ENCODE results near the gene FZR1. TPM values are rescaled to one million over a fixed set of nuclear protein-coding genes. Genes with fewer than 3 reads are reported as not detected.
"Not testable (repeated sequence)": the region's sequence is repeated elsewhere in the genome, so short reads cannot be mapped to it uniquely, and the experiment has no call there.

The FZR1 gene
- total RNA-seq, 6 donors from 2014 or later = 19.9 to 110 (median 37.5) TPM

DNA sequence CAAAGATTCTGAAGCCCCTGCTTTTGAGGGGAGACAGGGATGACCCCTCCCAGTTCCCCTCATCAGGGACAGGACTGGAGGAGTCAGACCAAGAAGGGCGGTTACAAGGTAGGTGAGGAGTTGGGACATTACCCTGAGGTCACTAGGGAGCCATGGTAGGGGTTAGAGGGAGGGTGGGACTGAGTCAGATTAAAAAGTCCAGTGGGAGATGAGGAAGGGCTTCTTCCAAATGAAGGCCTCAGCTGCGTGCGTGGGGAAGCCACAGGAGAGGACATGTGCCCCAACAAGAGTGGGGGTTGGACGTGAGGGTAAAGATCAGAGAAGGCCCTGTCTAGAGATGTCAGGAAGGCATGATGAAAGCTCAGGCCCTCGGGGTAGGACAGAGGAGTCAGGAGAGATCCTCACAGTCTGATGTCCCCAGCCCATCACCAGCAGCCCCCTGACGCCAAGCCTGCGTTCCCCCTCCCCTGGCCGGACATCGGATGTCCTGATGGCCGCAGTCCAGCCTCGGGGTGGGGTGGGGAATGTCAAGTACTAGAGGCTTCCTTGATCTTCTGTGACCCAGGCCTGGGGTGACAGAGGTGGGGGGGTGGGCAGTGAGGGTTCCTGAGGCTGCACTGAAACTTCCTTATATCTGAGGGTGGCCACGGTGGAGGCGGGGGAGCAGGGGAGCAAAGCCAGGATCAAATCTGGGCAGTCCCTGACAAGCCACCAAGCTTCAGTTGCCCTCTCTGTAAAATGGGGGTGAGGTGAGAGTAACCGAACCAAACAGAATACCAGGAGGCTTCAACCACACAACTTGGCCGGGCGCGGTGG lies 57.8 kb downstream of the FZR1 start:
- no peak overlapping the region for H3K4me3 ChIP-seq
- WGBS, 2 donors = 65 to 72% methylated on average over 12 to 17 of the region's 17 CpGs
- ATAC-seq (ENCODE audit: low FRiP score in 2 of 2) = no peak
- H3K27ac ChIP-seq = peak overlapping the region in 1 of 4 donors; percentile 46
- no peaks in the 10 kb centered on the region for H3K4me1 ChIP-seq
- TF ChIP-seq EP300 (IDR thresholded peaks at IDR 0.05) (no peak), POLR2AphosphoS5 (IDR thresholded peaks at IDR 0.05) (no peak), POLR2A (IDR thresholded peaks at IDR 0.05) (no peak), CTCF (IDR thresholded peaks at IDR 0.05) (no peak)
- H3K27me3 ChIP-seq = no peaks in the 10 kb centered on the region
- H3K36me3 ChIP-seq = no peaks in the 10 kb centered on the region
- DNase-seq = no peak
- H3K9me3 ChIP-seq = no peaks in the 10 kb centered on the region

- DNase-seq = no peak
- Histone ChIP-seq H3K4me3 (no peak overlapping the region), H3K4me1 (no peaks in the 10 kb centered on the region), H3K36me3 (no peaks in the 10 kb centered on the region), H3K27ac (no peak overlapping the region), H3K9me3 (no peaks in the 10 kb centered on the region), H3K27me3 (no peaks in the 10 kb centered on the region)
- TF ChIP-seq POLR2A (IDR thresholded peaks at IDR 0.05) (no peak), POLR2AphosphoS5 (IDR thresholded peaks at IDR 0.05) (no peak)
- WGBS, 2 donors = 92 to 93% methylated on average over 17 to 19 of the region's 19 CpGs
- ATAC-seq (ENCODE audit: low FRiP score in 2 of 2) = no peak
Measured at GRCh38 chr19:3565139-3565538, 59.0 kb downstream of the FZR1 start.

DNA sequence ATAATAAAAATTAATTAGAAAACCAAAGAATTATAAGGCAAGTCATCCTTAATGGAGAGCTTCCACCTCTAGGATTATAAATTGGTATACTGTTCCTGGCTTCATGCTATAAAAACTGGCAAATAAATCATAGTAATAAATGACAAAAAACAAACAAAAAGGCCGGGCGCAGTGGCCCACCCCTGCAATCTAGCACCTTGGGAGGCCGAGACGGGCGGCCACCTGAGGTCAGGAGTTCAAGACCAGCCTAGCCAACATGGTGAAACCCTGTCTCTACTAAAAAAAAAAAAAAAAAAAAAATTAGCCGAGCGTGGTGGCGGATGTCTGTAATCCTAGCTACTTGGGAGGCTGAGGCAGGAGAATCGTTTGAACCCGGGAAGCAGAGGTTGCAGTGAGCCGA lies 63.9 kb downstream of the FZR1 start:
- not testable (repeated sequence) for H3K9me3 ChIP-seq; ATAC-seq (ENCODE audit: low FRiP score in 2 of 2); H3K27ac ChIP-seq; H3K27me3 ChIP-seq; H3K4me3 ChIP-seq; H3K36me3 ChIP-seq; DNase-seq
- 87 to 89% methylated on average over 11 of the region's 11 CpGs for WGBS, 2 donors
- peaks cover 6 to 23% (median 16%) of the 10 kb centered on the region in 4 donors for H3K4me1 ChIP-seq

- Histone ChIP-seq H3K27ac (no peak overlapping the region), H3K9me3 (no peaks in the 10 kb centered on the region), H3K4me1 (peaks cover 6 to 23% (median 16%) of the 10 kb centered on the region in 4 donors), H3K4me3 (no peak overlapping the region), H3K27me3 (no peaks in the 10 kb centered on the region), H3K36me3 (peaks cover 0 to 8% (median 0%) of the 10 kb centered on the region in 4 donors)
- WGBS, 2 donors = 79 to 88% methylated on average over 7 of the region's 7 CpGs
- ATAC-seq (ENCODE audit: low FRiP score in 2 of 2) (no peak), DNase-seq (no peak)
- no peak for TF ChIP-seq CTCF (IDR thresholded peaks at IDR 0.05)
- TF ChIP-seq POLR2AphosphoS5 (IDR thresholded peaks at IDR 0.05) = no peak
Measured at GRCh38 chr19:3570606-3571011, 64.5 kb downstream of the FZR1 start.

DNA sequence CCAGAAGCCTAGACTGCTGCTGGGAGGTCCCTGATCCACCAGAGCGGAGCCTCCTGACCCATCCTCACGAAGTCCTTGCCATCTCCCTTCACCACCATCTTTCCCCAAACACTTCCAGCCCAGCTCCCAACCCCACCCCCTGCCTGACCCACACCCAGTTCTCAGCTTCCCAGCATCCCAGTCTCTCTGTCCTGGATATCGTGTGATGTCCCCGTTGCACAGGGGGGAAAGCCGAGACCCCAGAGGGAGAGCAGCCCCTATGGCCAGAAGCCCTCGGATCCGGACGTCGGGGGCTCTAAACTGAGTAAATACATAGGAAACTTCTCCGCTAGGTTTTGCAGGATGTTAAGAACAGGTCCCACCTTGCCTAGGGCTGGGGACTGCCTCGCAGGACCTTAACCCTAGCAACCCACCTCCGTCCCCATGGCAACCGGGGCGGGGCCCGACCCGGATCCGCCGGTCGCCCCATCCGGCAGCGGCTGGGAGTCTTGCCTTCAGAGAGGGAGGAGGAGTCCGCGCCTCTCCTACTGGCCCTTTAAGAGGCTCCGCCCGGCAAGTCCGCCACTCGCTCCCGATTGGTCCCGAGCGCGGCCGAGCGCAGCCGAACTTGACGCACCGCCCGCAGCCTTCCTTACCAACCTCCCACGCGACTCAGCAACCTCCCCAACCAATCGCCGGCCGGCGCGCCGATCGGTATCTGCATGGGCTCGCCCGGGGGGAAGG lies 66.2 kb downstream of the FZR1 start:
- H3K4me3 ChIP-seq = peak overlapping the region; percentile 26 to 92 (median 88)
- peak overlapping the region in 2 of 4 donors; percentile 84 to 92 for H3K27ac ChIP-seq
- peak; percentile 97 to 99 for ATAC-seq (ENCODE audit: low FRiP score in 2 of 2)

DNA sequence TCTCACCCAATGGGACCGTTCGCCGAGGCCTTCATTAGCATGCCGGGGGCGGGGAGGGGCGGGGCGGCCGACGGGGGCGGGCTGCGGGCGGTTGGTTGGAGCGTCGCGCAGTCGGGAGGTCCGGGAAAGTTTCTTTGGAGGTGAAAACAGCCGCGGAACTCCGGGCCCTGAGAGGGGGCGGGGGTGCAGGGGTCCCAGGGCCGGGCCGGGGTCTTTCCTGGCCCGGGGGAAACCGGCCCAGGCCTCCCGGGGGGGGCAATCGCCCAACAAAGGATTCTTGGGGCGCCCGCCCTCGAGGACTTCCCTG lies 66.7 kb downstream of the FZR1 start, which contains the start of gene HMG20B:
TSS of gene HMG20B (plus strand) at position 90 of the 307 bp plus-strand sequence. CDS start 366 bp downstream, outside the sequence.
- H3K27me3 ChIP-seq = no peaks in the 10 kb centered on the region
- ATAC-seq (ENCODE audit: low FRiP score in 2 of 2) = no peak
- no CpG with 5 or more reads among the region's 30 CpGs for WGBS, 2 donors
- no peaks in the 10 kb centered on the region for H3K9me3 ChIP-seq
- peak within 1 kb of the TSS; percentile 85 to 92 (median 88) for H3K4me3 ChIP-seq
- DNase-seq = no peak
- peak in 1 of 4 donors; percentile 31 for TF ChIP-seq POLR2A (IDR thresholded peaks at IDR 0.05)
- TF ChIP-seq POLR2AphosphoS5 (IDR thresholded peaks at IDR 0.05) = no peak
- H3K36me3 ChIP-seq = peaks cover 0 to 9% (median 0%) of the 10 kb centered on the region in 4 donors
- H3K27ac ChIP-seq = peak within 1 kb of the TSS; percentile 80 to 92 (median 82)
- H3K4me1 ChIP-seq = peaks cover 15 to 33% (median 25%) of the 10 kb centered on the region in 4 donors

More for the DNA sequence above, 66.2 kb downstream of the FZR1 start:
- Histone ChIP-seq H3K4me1 (peaks cover 15 to 33% (median 25%) of the 10 kb centered on the region in 4 donors), H3K9me3 (no peaks in the 10 kb centered on the region), H3K27me3 (no peaks in the 10 kb centered on the region), H3K36me3 (peaks cover 0 to 8% (median 0%) of the 10 kb centered on the region in 4 donors)
- 4 to 6% methylated on average over 10 to 27 of the region's 48 CpGs for WGBS, 2 donors
- TF ChIP-seq POLR2A (IDR thresholded peaks at IDR 0.05) = no peak
- peak in 1 of 2 donors; percentile 43 for TF ChIP-seq POLR2AphosphoS5 (IDR thresholded peaks at IDR 0.05)
- DNase-seq = peak; percentile 100
